ENCODE data around the gene MEX3D. TPM values are rescaled to one million over a fixed set of nuclear protein-coding genes. Genes with fewer than 3 reads are reported as not detected.

The MEX3D gene
- total RNA-seq, 1 donor from 2014 or later, result 83.7 TPM

- Histone ChIP-seq H3K36me3 (peaks cover 31 to 61% of the 10 kb centered on the region in 2 donors), H3K9me3 (no peaks in the 10 kb centered on the region), H3K4me1 (no peaks in the 10 kb centered on the region), H3K27me3 (no peaks in the 10 kb centered on the region), H3K4me3 (no peak overlapping the region), H3K27ac (no peak overlapping the region)
- DNase-seq (ENCODE audit: low spot score in 2 of 2), result no peak
- intact Hi-C loops (cut with DNase I), result no loop called here
- TF ChIP-seq CTCF (IDR thresholded peaks at IDR 0.05), result no peak
These were observed 45.0 kb upstream of the MEX3D start for GRCh38 chr19:1613146-1613545.

GRCh38 chr19:1612114-1613086 is 44.3 kb upstream of the MEX3D start:
- H3K4me1 ChIP-seq, result no peaks in the 10 kb centered on the region
- no peak overlapping the region for H3K27ac ChIP-seq
- intact Hi-C loops (cut with DNase I), result no loop called here
- no peak for DNase-seq (ENCODE audit: low spot score in 2 of 2)
- H3K27me3 ChIP-seq, result no peaks in the 10 kb centered on the region
- no peak for TF ChIP-seq CTCF (IDR thresholded peaks at IDR 0.05)
- no peaks in the 10 kb centered on the region for H3K9me3 ChIP-seq
- H3K36me3 ChIP-seq, result peaks cover 31 to 61% of the 10 kb centered on the region in 2 donors
- H3K4me3 ChIP-seq, result no peak overlapping the region

GRCh38 chr19:1611353-1611752 is 43.2 kb upstream of the MEX3D start:
- Histone ChIP-seq H3K4me3 (no peak overlapping the region), H3K4me1 (peaks cover 1 to 2% of the 10 kb centered on the region in 2 donors), H3K36me3 (peaks cover 31 to 57% of the 10 kb centered on the region in 2 donors), H3K27me3 (no peaks in the 10 kb centered on the region), H3K9me3 (no peaks in the 10 kb centered on the region), H3K27ac (no peak overlapping the region)
- DNase-seq (ENCODE audit: low spot score in 2 of 2), result no peak
- intact Hi-C loops (cut with DNase I), result no loop called here
- no peak for TF ChIP-seq CTCF (IDR thresholded peaks at IDR 0.05)

GRCh38 chr19:1610579-1610978 is 42.5 kb upstream of the MEX3D start:
- intact Hi-C loops (cut with DNase I), result no loop called here
- no peak overlapping the region for H3K27ac ChIP-seq
- peaks cover 30 to 51% of the 10 kb centered on the region in 2 donors for H3K36me3 ChIP-seq
- H3K4me3 ChIP-seq, result no peak overlapping the region
- no peak for DNase-seq (ENCODE audit: low spot score in 2 of 2)
- H3K4me1 ChIP-seq, result peaks cover 4 to 6% of the 10 kb centered on the region in 2 donors
- no peaks in the 10 kb centered on the region for H3K27me3 ChIP-seq
- TF ChIP-seq CTCF (IDR thresholded peaks at IDR 0.05), result no peak
- H3K9me3 ChIP-seq, result no peaks in the 10 kb centered on the region

GRCh38 chr19:1609680-1610474 is 41.8 kb upstream of the MEX3D start:
- Histone ChIP-seq H3K36me3 (peaks cover 24 to 44% of the 10 kb centered on the region in 2 donors), H3K4me1 (peaks cover 4 to 6% of the 10 kb centered on the region in 2 donors), H3K27ac (no peak overlapping the region), H3K4me3 (no peak overlapping the region), H3K27me3 (no peaks in the 10 kb centered on the region), H3K9me3 (no peaks in the 10 kb centered on the region)
- intact Hi-C loops (cut with DNase I), result loop anchor here (5.0 kb wide), 1 partner anchor 43 kb away; the partner anchor contains the start of gene MEX3D
- no peak for TF ChIP-seq CTCF (IDR thresholded peaks at IDR 0.05)
- no peak for DNase-seq (ENCODE audit: low spot score in 2 of 2)
